Upper lobe of left lung (tissue), 6 donors: Measurements from ENCODE around the gene PTPRK. TPM values are rescaled to one million over a fixed set of nuclear protein-coding genes. Genes with fewer than 3 reads are reported as not detected.

Experiments
- ATAC-seq, 2 donors: fragments of 200-7000 bp; cut with Tn5 transposase; one replicate each; pipeline ENCODE4 v1.9.1; 2022; ENCODE audit warnings: mild to moderate bottlenecking in 2 of 2, moderate library complexity in 2 of 2; ENCODE audit not compliant: low FRiP score in 2 of 2
- DNase-seq, 2 donors: peaks; one replicate each; pipeline ENCODE4 v3.0.0-alpha.2; 2019 to 2020
- H3K27ac ChIP-seq, 4 donors: fragments of 200-600 bp; sonication (generic); one replicate each; pipeline ENCODE4 v1.5.1; 2016 to 2019
- H3K27me3 ChIP-seq, 4 donors: fragments of 200-600 bp; sonication (generic); one replicate each; pipeline ENCODE4 v1.5.1; 2017 to 2019
- H3K36me3 ChIP-seq, 4 donors: fragments of 200-600 bp; sonication (generic); one replicate each; pipeline ENCODE4 v1.5.1; 2016 to 2019
- H3K4me1 ChIP-seq, 4 donors: fragments of 200-600 bp; sonication (generic); one replicate each; pipeline ENCODE4 v1.5.1; 2018 to 2019
- H3K4me3 ChIP-seq, 4 donors: fragments of 200-600 bp; sonication (generic); one replicate each; pipeline ENCODE4 v1.5.1; 2017 to 2019; ENCODE audit warnings: mild to moderate bottlenecking in 2 of 4, moderate library complexity in 1 of 4
- H3K9me3 ChIP-seq, 4 donors: fragments of 200-600 bp; sonication (generic); one replicate each; pipeline ENCODE4 v1.5.1; 2018 to 2019
- EP300 ChIP-seq, 4 donors: sonication (generic); formaldehyde crosslinking; IDR thresholded peaks; one replicate each; pipeline ENCODE4 v1.5.1; 2017; ENCODE audit warnings: antibody characterized with exemption in 4 of 4, control low read depth in 2 of 4
- POLR2A ChIP-seq, 4 donors: fragments of 450-650 bp; IDR thresholded peaks; one replicate each; pipeline ENCODE4 v1.5.1; 2016 to 2017; ENCODE audit warnings: antibody characterized with exemption in 4 of 4, mild to moderate bottlenecking in 2 of 4
- POLR2AphosphoS5 ChIP-seq, 2 donors: sonication (generic); formaldehyde crosslinking; IDR thresholded peaks; one replicate each; pipeline ENCODE4 v1.5.1; 2017; ENCODE audit warnings: antibody characterized with exemption in 2 of 2
- WGBS, 2 donors: methylation state at CpG; one replicate each; pipeline ENCODE4 v1.1.5; 2017 to 2018; 5-methylcytosine and 5-hydroxymethylcytosine counted together
- total RNA-seq, 6 donors: library from RNA; depleted of rRNA in 4 of 6; stranded (reverse); fragments of >200 nt in 4 of 6; gene quantifications; one replicate each; pipeline versions ENCODE4 v1.1.0 to v1.2.1, GENCODE V29; 2016 to 2021
- TF ChIP-seq, protein P1 (sequence below), 6 experiments: fragments of 450-650 bp in 4 of 6; fragments of 200-600 bp in 2 of 6; sonication (generic) in 2 of 6; IDR thresholded peaks; one replicate each; pipeline ENCODE4 v1.5.1; 2016 to 2019; ENCODE audit warnings: antibody characterized with exemption in 6 of 6
- donor health status: DM: no; HTN: no; CAD: no; lungs with moderate emphysema.
- donor health status: DM: no; HTN: yes; CAD: no; lungs with severe emphysema.

Gene PTPRK
- total RNA-seq, 6 donors from 2014 or later, result 42.7 to 97.4 (median 65.2) TPM

DNA sequence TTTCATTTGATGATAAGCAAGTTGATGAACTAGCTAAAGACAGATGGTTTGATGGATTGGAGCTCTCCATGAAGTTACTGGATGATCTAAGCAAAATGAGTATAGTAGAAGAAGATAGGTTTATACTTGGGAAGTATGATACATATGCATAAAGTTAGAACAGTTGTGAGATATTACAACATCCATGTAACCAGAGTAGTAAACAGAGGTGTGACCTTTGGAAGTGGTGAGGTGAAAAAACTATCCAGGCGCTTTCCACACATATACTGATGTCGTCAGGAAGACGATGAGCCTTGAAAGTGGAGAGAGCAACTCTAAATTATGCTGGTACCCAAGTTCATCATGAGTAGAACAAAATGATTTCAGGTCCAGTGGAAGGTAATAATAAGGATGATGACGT is 271.0 kb downstream of the PTPRK start:
- DNase-seq, result no peak
- no peak overlapping the region for H3K27ac ChIP-seq
- no peaks in the 10 kb centered on the region for H3K36me3 ChIP-seq
- no peak overlapping the region for H3K4me3 ChIP-seq
- ATAC-seq, result no peak
- WGBS, 2 donors, result 94 to 98% methylated on average over 4 of the region's 4 CpGs
- H3K27me3 ChIP-seq, result no peaks in the 10 kb centered on the region
- no peak for TF ChIP-seq POLR2AphosphoS5 (IDR thresholded peaks at IDR 0.05)
- no peak for TF ChIP-seq EP300 (IDR thresholded peaks at IDR 0.05)
- TF ChIP-seq POLR2A (IDR thresholded peaks at IDR 0.05), result no peak
- no peaks in the 10 kb centered on the region for H3K4me1 ChIP-seq
- H3K9me3 ChIP-seq, result no peaks in the 10 kb centered on the region

DNA sequence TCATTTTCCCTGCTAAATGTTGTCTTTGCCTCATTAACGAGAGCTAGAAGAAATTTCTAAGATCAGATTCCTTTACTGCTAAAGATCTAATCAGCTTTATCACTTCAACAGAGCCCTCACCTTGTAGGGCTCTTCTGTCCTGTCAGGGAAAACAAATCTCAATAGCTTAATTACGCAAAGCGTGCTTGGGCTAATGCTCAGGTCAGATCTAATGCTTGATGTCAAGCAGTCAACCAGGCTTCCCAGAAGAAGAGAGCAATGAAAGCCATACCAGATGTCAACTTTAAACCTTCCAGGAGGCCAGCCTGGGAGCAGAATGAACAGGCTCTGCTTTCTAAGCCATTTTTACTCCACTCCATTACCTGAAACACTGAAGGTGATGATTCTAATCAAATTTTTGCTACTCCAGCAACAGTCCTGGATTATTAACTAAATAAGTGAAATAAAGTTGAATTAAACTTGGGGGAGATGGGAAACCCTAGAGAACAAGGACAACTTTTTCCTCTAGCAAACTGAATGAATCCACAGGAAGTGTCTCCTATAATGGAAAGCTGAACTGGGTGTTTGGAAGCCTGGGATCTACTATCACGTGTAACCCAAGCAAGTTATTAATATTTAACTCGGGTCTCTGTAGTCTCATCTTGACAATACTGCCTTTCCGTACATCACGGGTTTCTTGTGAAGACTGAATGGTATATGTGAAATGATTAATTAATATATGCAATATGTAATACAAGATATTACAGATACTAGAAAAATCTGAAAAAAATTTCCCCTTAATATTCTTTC is 273.7 kb downstream of the PTPRK start:
- no peak for TF ChIP-seq POLR2AphosphoS5 (IDR thresholded peaks at IDR 0.05)
- no peak for TF ChIP-seq EP300 (IDR thresholded peaks at IDR 0.05)
- TF ChIP-seq POLR2A (IDR thresholded peaks at IDR 0.05), result no peak
- TF ChIP-seq, protein P1, sequence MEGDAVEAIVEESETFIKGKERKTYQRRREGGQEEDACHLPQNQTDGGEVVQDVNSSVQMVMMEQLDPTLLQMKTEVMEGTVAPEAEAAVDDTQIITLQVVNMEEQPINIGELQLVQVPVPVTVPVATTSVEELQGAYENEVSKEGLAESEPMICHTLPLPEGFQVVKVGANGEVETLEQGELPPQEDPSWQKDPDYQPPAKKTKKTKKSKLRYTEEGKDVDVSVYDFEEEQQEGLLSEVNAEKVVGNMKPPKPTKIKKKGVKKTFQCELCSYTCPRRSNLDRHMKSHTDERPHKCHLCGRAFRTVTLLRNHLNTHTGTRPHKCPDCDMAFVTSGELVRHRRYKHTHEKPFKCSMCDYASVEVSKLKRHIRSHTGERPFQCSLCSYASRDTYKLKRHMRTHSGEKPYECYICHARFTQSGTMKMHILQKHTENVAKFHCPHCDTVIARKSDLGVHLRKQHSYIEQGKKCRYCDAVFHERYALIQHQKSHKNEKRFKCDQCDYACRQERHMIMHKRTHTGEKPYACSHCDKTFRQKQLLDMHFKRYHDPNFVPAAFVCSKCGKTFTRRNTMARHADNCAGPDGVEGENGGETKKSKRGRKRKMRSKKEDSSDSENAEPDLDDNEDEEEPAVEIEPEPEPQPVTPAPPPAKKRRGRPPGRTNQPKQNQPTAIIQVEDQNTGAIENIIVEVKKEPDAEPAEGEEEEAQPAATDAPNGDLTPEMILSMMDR (IDR thresholded peaks at IDR 0.05), result no peak
- Histone ChIP-seq H3K27me3 (no peaks in the 10 kb centered on the region), H3K36me3 (no peaks in the 10 kb centered on the region), H3K4me1 (no peaks in the 10 kb centered on the region), H3K4me3 (no peak overlapping the region), H3K9me3 (no peaks in the 10 kb centered on the region), H3K27ac (no peak overlapping the region)
- peak in 1 of 2 donors; percentile 21 for DNase-seq
- ATAC-seq, result no peak
- 80 to 87% methylated on average over 7 of the region's 7 CpGs for WGBS, 2 donors

DNA sequence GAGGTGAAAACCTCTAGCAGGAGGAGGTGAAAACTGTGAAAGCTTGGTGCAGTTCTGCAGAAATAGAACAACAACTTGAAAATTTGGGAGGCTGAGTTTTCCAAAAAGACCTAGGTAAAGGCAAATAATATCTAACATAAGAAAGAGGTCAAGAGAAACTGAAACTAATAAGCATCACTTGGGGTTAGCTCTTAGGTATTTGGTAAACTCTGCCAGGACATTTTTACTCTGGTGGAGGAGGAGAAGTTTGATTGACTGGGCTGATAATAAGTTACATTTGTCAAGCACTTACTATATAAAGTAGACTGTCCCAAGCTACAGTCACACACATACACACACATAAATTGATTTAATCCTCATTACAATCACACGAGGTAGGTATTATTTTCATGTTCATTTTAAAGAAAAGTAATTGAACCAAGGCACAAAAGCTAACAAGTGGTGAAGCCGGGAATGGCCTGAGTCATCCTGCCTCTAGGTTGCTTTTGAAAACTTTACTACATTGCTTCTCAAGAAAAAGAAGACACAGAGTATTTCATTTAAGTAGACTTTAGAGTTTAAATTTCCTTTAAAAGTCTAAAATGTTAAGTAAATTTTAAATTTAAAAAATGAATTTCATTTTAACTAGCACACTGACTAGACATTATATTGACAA is 275.5 kb downstream of the PTPRK start:
- Histone ChIP-seq H3K27ac (no peak overlapping the region), H3K4me1 (peaks cover 0 to 7% (median 3%) of the 10 kb centered on the region in 4 donors), H3K4me3 (no peak overlapping the region), H3K36me3 (no peaks in the 10 kb centered on the region), H3K9me3 (no peaks in the 10 kb centered on the region), H3K27me3 (no peaks in the 10 kb centered on the region)
- ATAC-seq (no peak), DNase-seq (no peak)
- TF ChIP-seq, protein P1 (IDR thresholded peaks at IDR 0.05), result no peak
- TF ChIP-seq POLR2AphosphoS5 (IDR thresholded peaks at IDR 0.05) (no peak), POLR2A (IDR thresholded peaks at IDR 0.05) (no peak), EP300 (IDR thresholded peaks at IDR 0.05) (no peak)
- 76 to 95% methylated on average over 2 of the region's 2 CpGs for WGBS, 2 donors

DNA sequence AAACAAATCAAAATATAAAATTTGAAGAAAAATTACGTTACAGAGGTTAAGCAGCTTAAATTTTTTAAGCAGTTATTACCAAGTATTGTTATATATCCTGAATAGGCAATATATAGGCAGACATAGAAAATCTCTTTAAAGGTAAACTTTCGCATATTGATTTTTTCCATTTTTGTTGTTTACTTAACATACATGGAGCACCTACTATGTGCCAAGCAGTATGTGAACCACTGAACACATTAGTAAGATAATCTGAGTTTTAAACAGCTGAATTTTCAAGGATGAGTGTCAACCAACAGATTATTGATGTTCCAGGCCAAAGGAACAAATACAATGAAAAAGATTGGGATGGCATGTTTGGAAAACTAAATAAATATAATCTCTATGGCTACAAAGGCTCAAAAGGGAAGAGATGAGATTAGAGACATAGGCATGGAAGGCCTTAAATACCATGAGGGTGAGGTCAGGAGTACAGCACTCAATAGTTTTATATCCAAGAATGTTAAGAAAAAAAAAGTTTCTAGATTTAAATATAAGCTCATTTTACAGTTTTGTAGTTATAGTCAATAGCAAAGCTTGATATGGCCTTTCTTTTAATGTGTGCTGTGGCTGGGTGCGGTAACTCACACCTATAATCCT is 277.5 kb downstream of the PTPRK start:
- 96 to 98% methylated on average over 3 of the region's 3 CpGs for WGBS, 2 donors
- no peak overlapping the region for H3K27ac ChIP-seq
- H3K4me1 ChIP-seq, result peaks cover 0 to 13% (median 4%) of the 10 kb centered on the region in 4 donors
- H3K27me3 ChIP-seq, result no peaks in the 10 kb centered on the region
- H3K36me3 ChIP-seq, result no peaks in the 10 kb centered on the region
- no peak for DNase-seq
- TF ChIP-seq POLR2A (IDR thresholded peaks at IDR 0.05), result no peak
- TF ChIP-seq, protein P1 (IDR thresholded peaks at IDR 0.05), result no peak
- no peak for TF ChIP-seq POLR2AphosphoS5 (IDR thresholded peaks at IDR 0.05)
- TF ChIP-seq EP300 (IDR thresholded peaks at IDR 0.05), result no peak
- no peak overlapping the region for H3K4me3 ChIP-seq
- no peak for ATAC-seq
- no peaks in the 10 kb centered on the region for H3K9me3 ChIP-seq

DNA sequence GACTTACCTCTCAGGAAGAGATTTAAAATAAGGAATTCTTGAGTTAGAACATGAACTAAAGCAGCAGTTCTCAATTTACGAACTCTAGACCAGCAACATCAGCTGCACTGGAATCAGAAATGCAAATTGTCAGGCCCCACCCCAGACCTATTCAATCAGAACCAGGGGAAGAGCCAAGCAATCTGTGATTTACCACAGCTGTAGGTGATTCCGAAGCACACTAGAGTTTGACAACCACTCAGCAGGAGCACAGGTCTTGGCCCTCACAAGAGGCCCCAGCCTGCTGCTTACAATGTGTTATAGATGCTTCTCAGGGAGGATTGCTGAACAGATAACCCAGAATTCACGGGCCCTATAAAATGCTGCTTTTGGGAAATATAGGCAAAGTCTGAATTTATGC is 279.2 kb downstream of the PTPRK start:
- no peak for ATAC-seq
- H3K27me3 ChIP-seq, result no peaks in the 10 kb centered on the region
- H3K4me3 ChIP-seq, result no peak overlapping the region
- peaks cover 0 to 13% (median 4%) of the 10 kb centered on the region in 4 donors for H3K4me1 ChIP-seq
- no peaks in the 10 kb centered on the region for H3K36me3 ChIP-seq
- H3K27ac ChIP-seq, result no peak overlapping the region
- DNase-seq, result no peak
- no peaks in the 10 kb centered on the region for H3K9me3 ChIP-seq
- 89 to 98% methylated on average over 2 to 3 of the region's 3 CpGs for WGBS, 2 donors
- TF ChIP-seq EP300 (IDR thresholded peaks at IDR 0.05) (no peak), POLR2A (IDR thresholded peaks at IDR 0.05) (no peak), POLR2AphosphoS5 (IDR thresholded peaks at IDR 0.05) (no peak)
- TF ChIP-seq, protein P1 (IDR thresholded peaks at IDR 0.05), result no peak
